ENCODE data around the gene CDC42BPA. TPM values are rescaled to one million over a fixed set of nuclear protein-coding genes. Genes with fewer than 3 reads are reported as not detected.

CDC42BPA gene
- total RNA-seq, 1 donor from 2014 or later: 40.3 TPM

GRCh38 chr1:226985239-226985838 is 333.0 kb downstream of the CDC42BPA start:
- no peak for DNase-seq
- Histone ChIP-seq H3K36me3 (peaks cover 64% of the 10 kb centered on the region), H3K4me3 (no peak overlapping the region), H3K4me1 (peaks cover 37% of the 10 kb centered on the region), H3K9me3 (no peaks in the 10 kb centered on the region), H3K27ac (no peak overlapping the region), H3K27me3 (ENCODE audit: low read depth) (no peaks in the 10 kb centered on the region)
- TF ChIP-seq CTCF (IDR thresholded peaks at IDR 0.05): no peak
- ATAC-seq: no peak
- intact Hi-C loops (cut with DNase I): no loop called here

- Histone ChIP-seq H3K4me3 (no peak overlapping the region), H3K36me3 (peaks cover 68% of the 10 kb centered on the region), H3K27me3 (ENCODE audit: low read depth) (no peaks in the 10 kb centered on the region), H3K4me1 (peaks cover 30% of the 10 kb centered on the region), H3K27ac (no peak overlapping the region), H3K9me3 (no peaks in the 10 kb centered on the region)
- no peak for TF ChIP-seq CTCF (IDR thresholded peaks at IDR 0.05)
- DNase-seq (no peak), ATAC-seq (no peak)
- intact Hi-C loops (cut with DNase I): no loop called here
Observed at GRCh38 chr1:226984521-226985238, 333.6 kb downstream of the CDC42BPA start.

GRCh38 chr1:226983992-226984364 is 334.3 kb downstream of the CDC42BPA start:
- intact Hi-C loops (cut with DNase I): no loop called here
- DNase-seq (no peak), ATAC-seq (no peak)
- Histone ChIP-seq H3K4me1 (peaks cover 24% of the 10 kb centered on the region), H3K4me3 (no peak overlapping the region), H3K27ac (no peak overlapping the region), H3K9me3 (no peaks in the 10 kb centered on the region), H3K27me3 (ENCODE audit: low read depth) (no peaks in the 10 kb centered on the region), H3K36me3 (peaks cover 75% of the 10 kb centered on the region)
- no peak for TF ChIP-seq CTCF (IDR thresholded peaks at IDR 0.05)

- no peak for ATAC-seq
- peaks cover 76% of the 10 kb centered on the region for H3K36me3 ChIP-seq
- H3K9me3 ChIP-seq: no peaks in the 10 kb centered on the region
- peaks cover 19% of the 10 kb centered on the region for H3K4me1 ChIP-seq
- intact Hi-C loops (cut with DNase I): no loop called here
- no peak for DNase-seq
- no peak overlapping the region for H3K4me3 ChIP-seq
- H3K27me3 ChIP-seq (ENCODE audit: low read depth): no peaks in the 10 kb centered on the region
- no peak overlapping the region for H3K27ac ChIP-seq
- TF ChIP-seq CTCF (IDR thresholded peaks at IDR 0.05): no peak
Observed at GRCh38 chr1:226983247-226983991, 334.9 kb downstream of the CDC42BPA start.

- no peak for DNase-seq
- intact Hi-C loops (cut with DNase I): no loop called here
- Histone ChIP-seq H3K27ac (no peak overlapping the region), H3K4me1 (peaks cover 11% of the 10 kb centered on the region), H3K36me3 (peaks cover 73% of the 10 kb centered on the region), H3K9me3 (no peaks in the 10 kb centered on the region), H3K27me3 (ENCODE audit: low read depth) (no peaks in the 10 kb centered on the region), H3K4me3 (no peak overlapping the region)
- ATAC-seq: no peak
- no peak for TF ChIP-seq CTCF (IDR thresholded peaks at IDR 0.05)
Observed at GRCh38 chr1:226982451-226983177, 335.7 kb downstream of the CDC42BPA start.
